Right lobe of liver (tissue), 6 donors: Measurements from ENCODE around the gene SLC9A7. TPM values are rescaled to one million over a fixed set of nuclear protein-coding genes. Genes with fewer than 3 reads are reported as not detected.

ENCODE experiments used
- ATAC-seq, 4 donors: fragments of 200-7000 bp; cut with Tn5 transposase; one replicate each; pipeline ENCODE4 v1.9.1; 2020; ENCODE audit warnings: mild to moderate bottlenecking in 4 of 4, moderate library complexity in 4 of 4
- DNase-seq, 3 donors: peaks; one replicate each; pipeline ENCODE4 v3.0.0-alpha.2; 2020
- H3K27ac ChIP-seq, 3 donors: fragments of 200-600 bp; one replicate each; pipeline ENCODE4 v1.8.0; 2022
- H3K27me3 ChIP-seq, 2 donors: fragments of 200-600 bp; one replicate each; pipeline ENCODE4 v1.8.0; 2022
- H3K36me3 ChIP-seq, 4 donors: fragments of 200-600 bp; sonication (generic) in 1 of 4; one replicate each; pipeline versions ENCODE4 v1.5.1 to v1.8.0; 2017 to 2022; ENCODE audit warnings: control low read depth in 1 of 4
- H3K4me1 ChIP-seq, 4 donors: fragments of 200-600 bp; sonication (generic) in 1 of 4; one replicate each; pipeline versions ENCODE4 v1.5.1 to v1.8.0; 2017 to 2022; ENCODE audit warnings: control low read depth in 1 of 4
- H3K4me3 ChIP-seq, 3 donors: fragments of 200-600 bp; one replicate each; pipeline ENCODE4 v1.8.0; 2022
- H3K9me3 ChIP-seq, 4 donors: fragments of 200-600 bp; sonication (generic) in 1 of 4; one replicate each; pipeline versions ENCODE4 v1.5.1 to v1.8.0; 2017 to 2022; ENCODE audit warnings: control low read depth in 1 of 4
- POLR2A ChIP-seq: fragments of 450-650 bp; IDR thresholded peaks from one replicate; pipeline ENCODE4 v1.6.1; 2017; ENCODE audit warnings: antibody characterized with exemption, mild to moderate bottlenecking
- WGBS: methylation state at CpG from one replicate; pipeline ENCODE4 v1.1.6; 2018; ENCODE audit warnings: low coverage, low lambda C conversion rate; ENCODE audit not compliant: insufficient coverage; ENCODE audit errors: missing lambda C conversion rate; 5-methylcytosine and 5-hydroxymethylcytosine counted together
- intact Hi-C, 2 donors: fragments of 100-400 bp; cut with DNase I; formaldehyde crosslinking; loops; one replicate each; pipeline versions ENCODE4 v1.11.2 to v1.14.1; 2022
- total RNA-seq, 6 experiments: library from RNA; depleted of rRNA in 2 of 6; stranded (reverse); fragments of >200 nt in 2 of 6; fragmentation: NEBNext Ultra II Directional in 3 of 6; extraction: Animal tissue kit (Norgen Biotek cat#: 25700) in 3 of 6; gene quantifications; one replicate each; pipeline versions ENCODE4 v1.1.0 to v1.2.4, GENCODE V29; 2016 to 2023
- TF ChIP-seq, protein P1 (sequence below), 4 donors: fragments of 200-600 bp in 3 of 4; fragments of 450-650 bp in 1 of 4; IDR thresholded peaks; one replicate each; pipeline versions ENCODE4 v1.5.1 to v1.8.0; 2016 to 2022; ENCODE audit warnings: antibody characterized with exemption in 4 of 4, mild to moderate bottlenecking in 2 of 4
- donor health status: DM: no; HTN: yes; CAD: no.
- donor health status: DM: no; HTN: no; CAD: no.
- donor health status: DM: no; HTN: no; CAD: no.
- donor health status: DM: no; HTN: yes; CAD: no.
- donor health status: DM: no; HTN: yes; CAD: no.

Gene SLC9A7
- total RNA-seq, 6 experiments from 2014 or later = 5.7 to 9.0 (median 6.4) TPM

DNA sequence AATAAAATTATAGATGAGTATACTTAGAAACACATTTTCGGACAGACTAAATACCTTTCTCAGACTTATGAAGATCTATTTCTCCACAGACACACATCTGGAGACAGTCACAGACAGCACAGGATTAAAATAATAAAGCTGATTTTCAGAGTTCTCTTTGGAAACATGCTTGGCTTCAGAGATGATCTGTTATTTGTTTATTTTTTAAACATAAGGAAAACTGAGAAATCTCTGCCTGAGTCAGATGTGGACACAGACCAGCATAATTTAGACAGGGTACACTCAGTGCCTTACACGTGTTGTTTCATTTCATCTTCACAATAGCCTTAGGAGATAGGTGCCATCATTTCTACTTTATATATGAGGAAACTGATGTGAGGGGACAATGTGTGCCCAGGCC, 92.1 kb downstream of the SLC9A7 start:
- no peak overlapping the region for H3K4me3 ChIP-seq
- WGBS = 43% methylated on average over 2 of the region's 2 CpGs
- intact Hi-C loops = no loop called here
- H3K4me1 ChIP-seq = no peaks in the 10 kb centered on the region
- ATAC-seq = no peak
- DNase-seq = no peak
- no peaks in the 10 kb centered on the region for H3K9me3 ChIP-seq
- no peaks in the 10 kb centered on the region for H3K36me3 ChIP-seq
- no peaks in the 10 kb centered on the region for H3K27me3 ChIP-seq
- no peak for TF ChIP-seq POLR2A
- TF ChIP-seq, protein P1, sequence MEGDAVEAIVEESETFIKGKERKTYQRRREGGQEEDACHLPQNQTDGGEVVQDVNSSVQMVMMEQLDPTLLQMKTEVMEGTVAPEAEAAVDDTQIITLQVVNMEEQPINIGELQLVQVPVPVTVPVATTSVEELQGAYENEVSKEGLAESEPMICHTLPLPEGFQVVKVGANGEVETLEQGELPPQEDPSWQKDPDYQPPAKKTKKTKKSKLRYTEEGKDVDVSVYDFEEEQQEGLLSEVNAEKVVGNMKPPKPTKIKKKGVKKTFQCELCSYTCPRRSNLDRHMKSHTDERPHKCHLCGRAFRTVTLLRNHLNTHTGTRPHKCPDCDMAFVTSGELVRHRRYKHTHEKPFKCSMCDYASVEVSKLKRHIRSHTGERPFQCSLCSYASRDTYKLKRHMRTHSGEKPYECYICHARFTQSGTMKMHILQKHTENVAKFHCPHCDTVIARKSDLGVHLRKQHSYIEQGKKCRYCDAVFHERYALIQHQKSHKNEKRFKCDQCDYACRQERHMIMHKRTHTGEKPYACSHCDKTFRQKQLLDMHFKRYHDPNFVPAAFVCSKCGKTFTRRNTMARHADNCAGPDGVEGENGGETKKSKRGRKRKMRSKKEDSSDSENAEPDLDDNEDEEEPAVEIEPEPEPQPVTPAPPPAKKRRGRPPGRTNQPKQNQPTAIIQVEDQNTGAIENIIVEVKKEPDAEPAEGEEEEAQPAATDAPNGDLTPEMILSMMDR (IDR thresholded peaks at IDR 0.05) = no peak
- H3K27ac ChIP-seq = no peak overlapping the region

DNA sequence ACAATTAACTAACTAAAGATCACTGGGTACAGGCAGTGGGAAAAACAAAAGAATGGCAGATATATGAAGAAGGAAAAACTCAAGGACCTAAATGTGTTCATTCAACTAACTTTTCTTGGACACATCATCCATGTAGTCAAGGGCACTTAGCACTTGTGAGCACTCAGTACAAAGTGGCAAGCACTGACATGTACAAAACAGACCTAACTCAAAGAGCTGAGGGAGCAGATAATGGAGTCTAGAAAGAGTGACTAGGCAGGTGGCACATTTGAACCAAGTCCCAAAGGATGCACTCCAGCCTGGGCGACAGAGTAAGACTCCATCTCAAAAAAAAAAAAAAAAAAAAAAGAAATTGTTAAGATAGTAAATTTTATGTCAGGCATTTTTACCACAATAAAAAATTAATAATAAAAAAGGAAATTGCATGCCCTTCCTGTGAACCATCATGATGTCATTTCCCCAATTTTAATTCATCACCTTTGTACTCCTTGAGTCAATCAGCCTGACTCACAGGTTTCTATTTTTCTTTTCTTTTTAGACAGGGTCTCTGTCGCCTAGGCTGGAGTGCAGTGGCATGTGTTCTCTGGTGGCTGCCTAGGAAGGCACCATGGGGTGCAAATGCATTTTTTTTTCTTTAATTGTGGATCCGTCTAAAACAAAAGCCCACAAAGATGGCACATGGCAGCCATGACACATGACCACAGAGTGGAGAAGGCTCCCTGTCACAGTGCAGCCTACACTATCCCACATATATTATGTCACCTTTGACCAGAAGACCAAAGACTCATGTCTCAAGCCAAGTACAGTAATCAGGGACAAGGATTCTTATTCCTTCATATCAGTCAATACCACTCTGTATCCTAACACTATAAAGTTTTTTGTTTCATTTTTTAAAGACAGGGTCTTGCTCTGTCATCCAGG, 93.4 kb downstream of the SLC9A7 start:
- H3K36me3 ChIP-seq = no peaks in the 10 kb centered on the region
- H3K4me1 ChIP-seq = no peaks in the 10 kb centered on the region
- no peaks in the 10 kb centered on the region for H3K9me3 ChIP-seq
- TF ChIP-seq POLR2A = no peak
- TF ChIP-seq, protein P1 (IDR thresholded peaks at IDR 0.05) = no peak
- 53% methylated on average over 3 of the region's 3 CpGs for WGBS
- H3K27ac ChIP-seq = no peak overlapping the region
- intact Hi-C loops = no loop called here
- H3K27me3 ChIP-seq = no peaks in the 10 kb centered on the region
- no peak for DNase-seq
- ATAC-seq = peak in 1 of 4 donors; percentile 22
- no peak overlapping the region for H3K4me3 ChIP-seq

DNA sequence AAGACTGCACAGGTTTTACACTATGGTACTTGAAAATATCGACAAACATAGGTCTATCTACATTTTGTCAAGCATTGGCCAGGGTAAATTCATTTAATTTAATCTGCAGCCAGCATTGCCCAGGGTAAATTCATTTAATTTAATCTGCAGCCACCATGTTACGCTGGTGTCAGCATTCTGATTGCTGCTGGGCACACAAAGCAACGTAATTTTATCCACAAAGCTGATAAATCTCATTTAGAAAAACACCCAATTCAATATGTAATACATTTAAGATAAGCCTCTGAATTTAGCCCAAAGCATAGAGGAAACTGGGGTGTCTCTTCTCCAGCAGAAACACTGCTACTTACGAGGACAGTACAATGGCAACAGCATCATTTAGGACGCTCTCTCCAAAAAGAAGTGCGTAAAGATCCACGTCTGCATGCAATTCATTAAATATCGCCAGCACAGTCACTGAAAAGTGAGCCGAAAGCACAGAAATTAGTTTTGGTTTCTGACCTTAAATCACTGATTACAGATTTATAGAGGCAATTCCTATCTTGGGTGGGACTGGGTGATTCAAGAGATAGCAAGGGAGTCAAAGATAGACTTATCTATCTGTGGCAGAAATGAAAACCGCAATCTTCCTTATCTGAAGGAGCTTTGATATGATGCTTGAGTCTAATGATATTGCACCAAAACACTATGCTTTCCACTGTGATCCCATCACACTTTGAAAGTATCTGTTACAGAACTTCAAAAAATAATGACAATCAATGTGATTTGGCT, 96.5 kb downstream of the SLC9A7 start:
- Histone ChIP-seq H3K9me3 (no peaks in the 10 kb centered on the region), H3K36me3 (no peaks in the 10 kb centered on the region), H3K27me3 (no peaks in the 10 kb centered on the region), H3K4me3 (no peak overlapping the region), H3K27ac (no peak overlapping the region), H3K4me1 (no peaks in the 10 kb centered on the region)
- TF ChIP-seq, protein P1 (IDR thresholded peaks at IDR 0.05) = no peak
- no peak for TF ChIP-seq POLR2A
- ATAC-seq (no peak), DNase-seq (no peak)
- WGBS = 67% methylated on average over 10 of the region's 10 CpGs
- intact Hi-C loops = no loop called here

DNA sequence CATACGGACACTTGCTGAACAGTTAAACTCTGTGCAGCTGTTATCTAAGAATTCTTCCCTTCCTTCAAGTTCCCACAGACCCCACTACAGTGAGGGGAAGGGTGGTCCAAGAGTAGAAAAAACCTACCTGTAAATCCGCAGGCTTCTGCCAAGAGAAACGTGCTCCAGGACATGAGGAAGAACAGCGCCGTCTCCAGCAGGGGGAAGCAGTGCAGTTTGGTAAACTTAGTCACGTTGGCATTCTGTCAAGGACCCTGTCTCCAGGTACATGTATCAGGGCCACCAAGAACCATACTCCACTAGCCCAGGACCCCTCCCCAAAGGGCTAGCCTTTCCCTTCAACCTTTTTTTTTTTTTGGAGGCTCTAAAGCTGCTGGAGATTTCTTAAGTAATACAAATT, 105.4 kb downstream of the SLC9A7 start:
- DNase-seq = peak in 1 of 3 donors; percentile 24
- Histone ChIP-seq H3K9me3 (no peaks in the 10 kb centered on the region), H3K4me3 (no peak overlapping the region), H3K27me3 (no peaks in the 10 kb centered on the region), H3K36me3 (no peaks in the 10 kb centered on the region), H3K27ac (no peak overlapping the region), H3K4me1 (no peaks in the 10 kb centered on the region)
- TF ChIP-seq, protein P1 (IDR thresholded peaks at IDR 0.05) = peak in 1 of 4 donors; percentile 15
- TF ChIP-seq POLR2A = no peak
- whole genome bisulfite sequencing = 53% methylated on average over 5 of the region's 6 CpGs
- intact Hi-C loops = no loop called here
- no peak for ATAC-seq
